AG09309 (cell line): Measurements from ENCODE around the gene TBC1D4.

Experiments
- DNase-seq: peaks from one replicate; pipeline ENCODE4 v3.0.0-alpha.2; 2010; ENCODE audit warnings: low read depth
- H3K4me3 ChIP-seq: 2 replicates; pipeline ENCODE4 v1.5.1; 2011; ENCODE audit warnings: mild to moderate bottlenecking, low read depth, low read length, moderate library complexity; ENCODE audit not compliant: control insufficient read depth
- TF ChIP-seq, protein P1 (sequence below): IDR thresholded peaks from 2 replicates; pipeline ENCODE4 v1.5.1; 2011; ENCODE audit warnings: mild to moderate bottlenecking, low read depth, low read length, inconsistent platforms; ENCODE audit not compliant: insufficient read depth, control insufficient read depth; ENCODE audit errors: missing control alignments

TBC1D4 gene

GRCh38 chr13:75391432-75392100 lies 90.4 kb downstream of the TBC1D4 start:
- no peak for DNase-seq
- TF ChIP-seq, protein P1, sequence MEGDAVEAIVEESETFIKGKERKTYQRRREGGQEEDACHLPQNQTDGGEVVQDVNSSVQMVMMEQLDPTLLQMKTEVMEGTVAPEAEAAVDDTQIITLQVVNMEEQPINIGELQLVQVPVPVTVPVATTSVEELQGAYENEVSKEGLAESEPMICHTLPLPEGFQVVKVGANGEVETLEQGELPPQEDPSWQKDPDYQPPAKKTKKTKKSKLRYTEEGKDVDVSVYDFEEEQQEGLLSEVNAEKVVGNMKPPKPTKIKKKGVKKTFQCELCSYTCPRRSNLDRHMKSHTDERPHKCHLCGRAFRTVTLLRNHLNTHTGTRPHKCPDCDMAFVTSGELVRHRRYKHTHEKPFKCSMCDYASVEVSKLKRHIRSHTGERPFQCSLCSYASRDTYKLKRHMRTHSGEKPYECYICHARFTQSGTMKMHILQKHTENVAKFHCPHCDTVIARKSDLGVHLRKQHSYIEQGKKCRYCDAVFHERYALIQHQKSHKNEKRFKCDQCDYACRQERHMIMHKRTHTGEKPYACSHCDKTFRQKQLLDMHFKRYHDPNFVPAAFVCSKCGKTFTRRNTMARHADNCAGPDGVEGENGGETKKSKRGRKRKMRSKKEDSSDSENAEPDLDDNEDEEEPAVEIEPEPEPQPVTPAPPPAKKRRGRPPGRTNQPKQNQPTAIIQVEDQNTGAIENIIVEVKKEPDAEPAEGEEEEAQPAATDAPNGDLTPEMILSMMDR = no peak
- no peak overlapping the region for H3K4me3 ChIP-seq

- no peak overlapping the region for H3K4me3 ChIP-seq
- DNase-seq = no peak
- TF ChIP-seq, protein P1 = no peak
Observed at GRCh38 chr13:75390229-75390628, 91.7 kb downstream of the TBC1D4 start.

DNA sequence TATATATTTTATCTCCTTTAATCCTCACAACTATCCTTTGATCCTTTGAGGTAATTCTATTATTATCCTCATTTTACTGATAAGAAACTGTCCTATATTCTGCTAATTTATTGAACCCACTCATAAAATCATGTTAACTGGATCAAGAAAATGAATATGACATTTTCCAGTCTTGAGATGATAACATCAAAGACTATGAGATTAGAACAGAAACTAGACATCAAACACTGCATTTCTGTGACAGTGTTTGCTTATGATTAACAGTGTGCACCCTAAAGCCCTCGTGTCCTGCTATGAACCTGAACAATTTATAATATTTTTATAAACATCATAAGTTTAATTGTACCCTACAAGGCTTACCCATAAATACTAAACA lies 96.3 kb downstream of the TBC1D4 start:
- TF ChIP-seq, protein P1 = no peak
- H3K4me3 ChIP-seq = no peak overlapping the region
- DNase-seq = no peak

GRCh38 chr13:75384879-75385707 lies 96.9 kb downstream of the TBC1D4 start:
- TF ChIP-seq, protein P1 = no peak
- no peak overlapping the region for H3K4me3 ChIP-seq
- DNase-seq = no peak

- TF ChIP-seq, protein P1 = no peak
- no peak for DNase-seq
- H3K4me3 ChIP-seq = no peak overlapping the region
Observed at GRCh38 chr13:75383064-75383715, 98.8 kb downstream of the TBC1D4 start.

- TF ChIP-seq, protein P1 = no peak
- no peak overlapping the region for H3K4me3 ChIP-seq
- no peak for DNase-seq
Observed at GRCh38 chr13:75378301-75378700, 103.7 kb downstream of the TBC1D4 start.
